OCI-LY1 (cell line): ENCODE results near the gene FRMD4A.

Source experiments
- CTCF ChIP-seq: fragments of 200-600 bp; sonication (generic), shearing (Covaris generic); IDR thresholded peaks from 2 replicates; pipeline ENCODE4 v1.5.1; 2017; ENCODE audit warnings: mild to moderate bottlenecking, antibody characterized with exemption, low read length, moderate library complexity, mixed read lengths
- EZH2 ChIP-seq: fragments of 200-600 bp; sonication (generic), shearing (Covaris generic); IDR thresholded peaks from 2 replicates; pipeline ENCODE4 v1.8.0; 2017; ENCODE audit warnings: borderline replicate concordance, mixed run types, mild to moderate bottlenecking, antibody characterized with exemption, low read length, moderate library complexity, mixed read lengths

DNA sequence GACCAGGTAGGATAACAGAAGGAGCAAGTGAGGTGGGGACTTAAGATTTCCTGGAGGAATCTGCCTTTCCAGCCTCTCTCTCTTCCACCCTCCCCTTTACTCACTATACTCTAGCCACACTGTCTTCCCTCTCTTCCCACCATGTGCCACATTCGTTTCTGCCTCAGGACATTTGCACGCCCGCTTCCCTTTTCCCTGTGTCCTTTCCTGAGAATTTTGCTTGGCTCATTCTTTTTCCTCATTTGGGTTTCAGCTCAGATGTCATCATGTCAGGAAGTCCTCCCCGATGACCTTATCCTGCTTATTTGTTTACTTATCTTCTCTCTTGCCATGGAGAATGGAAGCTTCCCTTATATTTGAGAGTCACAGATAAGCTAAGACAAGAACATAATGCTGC lies 380.2 kb downstream of the FRMD4A start:
- TF ChIP-seq CTCF (no peak), EZH2 (no peak)
